Heart left ventricle (tissue), 16 donors: ENCODE measurements around the gene SCAF4. TPM values are rescaled to one million over a fixed set of nuclear protein-coding genes. Genes with fewer than 3 reads are reported as not detected.

Experiments
- ATAC-seq, 4 donors: fragments of 200-7000 bp; cut with Tn5 transposase; one replicate each; pipeline ENCODE4 v1.9.1; 2020 to 2022; ENCODE audit warnings: moderate library complexity in 4 of 4, mild to moderate bottlenecking in 3 of 4, moderate number of reproducible peaks in 1 of 4
- DNase-seq, 5 donors: peaks; one replicate each; pipeline ENCODE4 v3.0.0-alpha.2; 2020
- H3K27ac ChIP-seq, 12 donors: fragments of 200-600 bp; sonication (generic) in 4 of 12; one replicate each; pipeline versions ENCODE4 v1.5.0 to v1.8.0; 2016 to 2022; ENCODE audit warnings: mild to moderate bottlenecking in 2 of 12
- H3K27me3 ChIP-seq, 9 donors: fragments of 200-600 bp; sonication (generic) in 2 of 9; one replicate each; pipeline versions ENCODE4 v1.5.1 to v1.8.0; 2016 to 2022; ENCODE audit warnings: mild to moderate bottlenecking in 3 of 9
- H3K36me3 ChIP-seq, 9 donors: fragments of 200-600 bp; sonication (generic) in 2 of 9; one replicate each; pipeline versions ENCODE4 v1.5.0 to v1.8.0; 2018 to 2022; ENCODE audit warnings: mild to moderate bottlenecking in 2 of 9
- H3K4me1 ChIP-seq, 12 donors: fragments of 200-600 bp; sonication (generic) in 4 of 12; one replicate each; pipeline versions ENCODE4 v1.5.0 to v1.8.0; 2016 to 2022; ENCODE audit warnings: mild to moderate bottlenecking in 3 of 12
- H3K4me3 ChIP-seq, 12 donors: fragments of 200-600 bp; sonication (generic) in 4 of 12; one replicate each; pipeline versions ENCODE4 v1.5.0 to v1.8.0; 2017 to 2022; ENCODE audit warnings: mild to moderate bottlenecking in 9 of 12, moderate library complexity in 4 of 12
- H3K9me3 ChIP-seq, 12 donors: fragments of 200-600 bp; sonication (generic) in 4 of 12; one replicate each; pipeline versions ENCODE4 v1.5.0 to v1.8.0; 2016 to 2022; ENCODE audit warnings: mild to moderate bottlenecking in 1 of 12
- CTCF ChIP-seq, 12 donors: fragments of 200-600 bp; sonication (generic) in 4 of 12; IDR thresholded peaks; one replicate each; pipeline versions ENCODE4 v1.5.0 to v1.8.0; 2018 to 2022; ENCODE audit warnings: antibody characterized with exemption in 12 of 12, mild to moderate bottlenecking in 5 of 12
- POLR2A ChIP-seq, 2 donors: fragments of 450-650 bp; IDR thresholded peaks; one replicate each; pipeline ENCODE4 v1.6.1; 2017; ENCODE audit warnings: antibody characterized with exemption in 2 of 2, mild to moderate bottlenecking in 2 of 2, moderate library complexity in 2 of 2
- WGBS, 4 donors: extraction: QIAGEN DNeasy Blood & Tissue Kit in 2 of 4; methylation state at CpG; one replicate each; pipeline versions ENCODE4 v1.1.5 to v1.1.7; 2013 to 2018; 5-methylcytosine and 5-hydroxymethylcytosine counted together
- intact Hi-C, 10 donors: fragments of 100-400 bp; cut with DNase I; formaldehyde crosslinking; loops; one replicate each; pipeline versions ENCODE4 v1.11.1 to v1.14.2; 2022
- polyA plus RNA-seq, 2 donors: library from polyadenylated mRNA; stranded (reverse); fragments of 200-250 nt; gene quantifications; one replicate each; pipeline ENCODE4 v1.2.3, GENCODE V29; 2013
- total RNA-seq, 9 donors: library from RNA; depleted of rRNA in 2 of 9; stranded (reverse); fragments of >200 nt in 2 of 9; fragmentation: NEBNext Ultra II Directional in 3 of 9; extraction: Animal tissue kit (Norgen Biotek cat#: 25700) in 3 of 9; gene quantifications; one replicate each; pipeline versions ENCODE4 v1.1.0 to v1.2.4, GENCODE V29; 2016 to 2023
- donor health status: ischemic (EF 13 %, LVEDD 7.1; RV severe dilation, severe dysfunction).
- donor health status: healthy with polysubstance abuse.
- donor health status: DM: no; HTN: yes; CAD: no.
- donor health status: DM: no; HTN: no; CAD: no.
- donor health status: ischemic (EF 25% LVEDD 6.9; RV normal size, moderate dysfunction).
- donor health status: ischemic (EF 25% LVEDD 5.7; RV mildly dilated, moderate dysfunction).
- donor health status: healthy.
- donor health status: DM: yes; HTN: yes; CAD: no.
- donor health status: ischemic (EF 35%, LVEDD 5.7; RV mildly dilated, moderate dysfunction).
- donor health status: nonischemic (EF 11% LVEDD 7.7; RV severe dilation, severe dysfunction).
- donor health status: DM: yes; HTN: yes; CAD: no.
- donor health status: PGD.
- donor health status: ischemic (EF 29% LVEDD 5.4; RV normal size, mild dysfunction).
- donor health status: nonischemic (EF 23%, LVEDD 6.1; RV moderate dilation, normal function).

Gene SCAF4
- total and polyA plus RNA-seq, 11 donors: 7.8 to 25.8 (median 17.3) TPM

DNA sequence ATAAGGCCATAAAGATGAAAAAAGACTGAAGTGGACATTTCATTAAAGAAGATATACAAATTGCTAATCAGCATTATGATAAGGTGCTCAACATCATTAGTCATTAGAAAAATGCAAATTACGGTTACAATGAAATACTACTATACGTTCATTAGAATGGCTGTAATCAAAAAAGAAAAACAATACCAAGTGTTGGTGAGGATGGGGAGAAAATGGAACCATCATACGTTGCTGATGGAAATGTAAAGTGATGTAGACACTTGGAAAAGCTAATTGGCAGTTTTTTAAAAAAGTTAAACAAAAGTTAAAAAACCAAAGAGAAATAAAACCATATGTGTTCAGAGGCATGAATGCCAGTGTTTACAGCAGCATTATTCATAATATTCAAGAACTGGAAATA lies 81.0 kb downstream of the SCAF4 start:
- intact Hi-C loops: no loop called here
- Histone ChIP-seq H3K4me3 (no peak overlapping the region), H3K36me3 (no peaks in the 10 kb centered on the region), H3K27me3 (no peaks in the 10 kb centered on the region), H3K27ac (no peak overlapping the region), H3K4me1 (no peaks in the 10 kb centered on the region), H3K9me3 (peaks cover 0 to 12% (median 0%) of the 10 kb centered on the region in 12 donors)
- 93 to 95% (median 93%) methylated on average over 3 of the region's 3 CpGs for WGBS, 4 donors
- DNase-seq (no peak), ATAC-seq (no peak)
- TF ChIP-seq POLR2A (IDR thresholded peaks at IDR 0.05) (no peak), CTCF (IDR thresholded peaks at IDR 0.05) (no peak)

- no peak overlapping the region for H3K27ac ChIP-seq
- H3K4me3 ChIP-seq: no peak overlapping the region
- WGBS, 4 donors: 89 to 91% (median 90%) methylated on average over 3 of the region's 3 CpGs
- H3K4me1 ChIP-seq: no peaks in the 10 kb centered on the region
- TF ChIP-seq CTCF (IDR thresholded peaks at IDR 0.05): no peak
- TF ChIP-seq POLR2A (IDR thresholded peaks at IDR 0.05): no peak
- intact Hi-C loops: no loop called here
- H3K36me3 ChIP-seq: no peaks in the 10 kb centered on the region
- H3K27me3 ChIP-seq: no peaks in the 10 kb centered on the region
- ATAC-seq: no peak
- H3K9me3 ChIP-seq: peaks cover 0 to 12% (median 0%) of the 10 kb centered on the region in 12 donors
- DNase-seq: no peak
Observed at GRCh38 chr21:31647650-31648049, 84.3 kb downstream of the SCAF4 start.

DNA sequence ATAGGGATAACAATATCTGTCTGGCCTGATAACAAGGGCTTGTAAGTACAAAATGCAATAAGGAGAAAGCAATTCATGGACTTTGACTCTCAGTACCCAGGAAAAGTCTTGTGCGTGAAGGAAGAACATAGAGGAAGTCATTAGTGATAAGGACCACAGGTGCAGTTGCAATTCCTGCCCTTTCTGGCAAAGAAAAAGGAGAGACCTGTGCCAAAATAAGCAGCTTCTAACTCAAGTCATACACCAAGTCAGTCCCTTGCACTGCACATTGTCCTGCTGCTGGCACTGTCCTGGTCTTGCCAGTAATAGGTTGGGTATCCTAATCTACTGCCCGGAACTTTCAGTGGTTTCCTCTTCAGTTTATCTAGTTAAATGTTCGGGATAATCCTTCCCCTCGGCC lies 87.3 kb downstream of the SCAF4 start:
- Histone ChIP-seq H3K27ac (no peak overlapping the region), H3K9me3 (no peaks in the 10 kb centered on the region), H3K27me3 (no peaks in the 10 kb centered on the region), H3K4me1 (no peaks in the 10 kb centered on the region), H3K4me3 (no peak overlapping the region), H3K36me3 (no peaks in the 10 kb centered on the region)
- TF ChIP-seq CTCF (IDR thresholded peaks at IDR 0.05): no peak
- TF ChIP-seq POLR2A (IDR thresholded peaks at IDR 0.05): no peak
- 38 to 45% (median 43%) methylated on average over 4 of the region's 4 CpGs for WGBS, 4 donors
- ATAC-seq (peak in 2 of 4 donors; percentile 63 to 66), DNase-seq (no peak)
- intact Hi-C loops: no loop called here

GRCh38 chr21:31641416-31641922 lies 90.4 kb downstream of the SCAF4 start:
- intact Hi-C loops: no loop called here
- no peaks in the 10 kb centered on the region for H3K36me3 ChIP-seq
- H3K9me3 ChIP-seq: peaks cover 0 to 14% (median 0%) of the 10 kb centered on the region in 12 donors
- ATAC-seq (no peak), DNase-seq (no peak)
- TF ChIP-seq POLR2A (IDR thresholded peaks at IDR 0.05) (no peak), CTCF (IDR thresholded peaks at IDR 0.05) (no peak)
- H3K27ac ChIP-seq: no peak overlapping the region
- H3K4me1 ChIP-seq: no peaks in the 10 kb centered on the region
- no peak overlapping the region for H3K4me3 ChIP-seq
- 88 to 96% (median 93%) methylated on average over 12 of the region's 12 CpGs for WGBS, 4 donors
- no peaks in the 10 kb centered on the region for H3K27me3 ChIP-seq
